K562 (cell line): ENCODE measurements around the gene SLC26A11. TPM values are rescaled to one million over a fixed set of nuclear protein-coding genes. Genes with fewer than 3 reads are reported as not detected.

Experiments used
- FOXA3 ChIP-seq, 2 experiments: fragments of 450-650 bp in 1 of 2; sonication (generic) in 1 of 2; formaldehyde crosslinking; IDR thresholded peaks in 1 of 2; conservative IDR thresholded peaks in 1 of 2; 2 replicates each; pipeline versions ENCODE4 v1.4.0 to v1.8.0; 2020 to 2022; ENCODE audit warnings: mild to moderate bottlenecking in 2 of 2, missing genetic modification reagents in 1 of 2
- polyA plus RNA-seq, 8 experiments: library from polyadenylated mRNA; depleted of rRNA in 4 of 8; stranded (reverse) in 5 of 8; unstranded in 3 of 8; fragments of >200 nt; fragmentation: Nextera tagmentation in 2 of 8; fragmentation: Illumina TruSeq in 1 of 8; extraction: Ambion mirVana in 2 of 8; extraction: Trizol in 1 of 8; gene quantifications; 2 replicates each; pipeline versions ENCODE4 v1.2.1 to v1.2.3, GENCODE V29; 2011 to 2014; ENCODE audit warnings: inconsistent platforms in 1 of 8, missing spikeins in 1 of 8
- total RNA-seq, 7 experiments: library from RNA; depleted of rRNA in 6 of 7; stranded (reverse); fragments of >200 nt in 6 of 7; fragmentation: Illumina TruSeq in 2 of 7; extraction: Trizol in 2 of 7; gene quantifications; 2 replicates each; pipeline versions ENCODE4 v1.2.1 to v1.2.3, GENCODE V29; 2011 to 2021; ENCODE audit warnings: low replicate concordance in 1 of 7
- TF ChIP-seq, protein P1 (sequence below): fragments of 200-600 bp; sonication (generic); IDR thresholded peaks from one replicate; pipeline ENCODE4 v1.6.1; 2012; ENCODE audit warnings: mild to moderate bottlenecking, low read depth, low read length, inconsistent platforms

The SLC26A11 gene
- total and polyA plus RNA-seq, 9 of the 15 experiments (the other 6 are each of a cell fraction or from before 2014, with no cell fraction given): 0.06 to 3.1 (median 1.2) TPM; not detected in 1

DNA sequence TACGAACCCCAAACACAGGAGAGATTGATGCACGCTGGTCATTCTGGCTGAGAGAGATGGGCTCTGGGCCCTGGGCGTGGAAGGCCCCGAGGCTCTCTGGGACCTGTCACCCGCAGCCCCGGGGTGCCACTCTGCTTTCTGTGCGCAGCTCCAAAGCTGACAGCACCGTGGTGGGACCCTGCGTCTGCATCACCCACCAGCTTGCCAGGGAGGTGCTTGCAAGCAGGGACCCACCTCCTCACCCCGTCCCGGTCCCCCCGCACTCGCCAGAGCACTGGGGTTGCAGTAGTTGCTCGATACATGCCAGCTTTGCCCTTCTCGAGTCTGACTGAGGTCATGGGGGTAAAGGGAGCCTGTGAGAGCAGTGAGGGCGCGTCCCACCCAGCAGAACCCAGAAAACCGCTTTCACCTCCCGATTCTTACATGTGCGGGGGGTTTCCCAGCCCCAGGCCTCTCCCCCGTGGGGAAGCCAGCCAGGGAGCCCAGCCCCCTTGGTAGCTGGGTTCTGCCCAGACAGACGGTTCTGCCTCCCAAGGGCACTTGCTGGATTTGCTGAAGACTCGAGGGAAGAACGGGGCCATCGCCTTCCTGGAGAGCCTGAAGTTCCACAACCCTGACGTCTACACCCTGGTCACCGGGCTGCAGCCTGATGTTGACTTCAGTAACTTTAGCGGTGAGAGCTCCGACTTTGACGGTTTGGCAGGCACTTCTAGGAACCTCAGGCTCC is 37.9 kb upstream of the SLC26A11 start (continued):
- TF ChIP-seq, protein P1, sequence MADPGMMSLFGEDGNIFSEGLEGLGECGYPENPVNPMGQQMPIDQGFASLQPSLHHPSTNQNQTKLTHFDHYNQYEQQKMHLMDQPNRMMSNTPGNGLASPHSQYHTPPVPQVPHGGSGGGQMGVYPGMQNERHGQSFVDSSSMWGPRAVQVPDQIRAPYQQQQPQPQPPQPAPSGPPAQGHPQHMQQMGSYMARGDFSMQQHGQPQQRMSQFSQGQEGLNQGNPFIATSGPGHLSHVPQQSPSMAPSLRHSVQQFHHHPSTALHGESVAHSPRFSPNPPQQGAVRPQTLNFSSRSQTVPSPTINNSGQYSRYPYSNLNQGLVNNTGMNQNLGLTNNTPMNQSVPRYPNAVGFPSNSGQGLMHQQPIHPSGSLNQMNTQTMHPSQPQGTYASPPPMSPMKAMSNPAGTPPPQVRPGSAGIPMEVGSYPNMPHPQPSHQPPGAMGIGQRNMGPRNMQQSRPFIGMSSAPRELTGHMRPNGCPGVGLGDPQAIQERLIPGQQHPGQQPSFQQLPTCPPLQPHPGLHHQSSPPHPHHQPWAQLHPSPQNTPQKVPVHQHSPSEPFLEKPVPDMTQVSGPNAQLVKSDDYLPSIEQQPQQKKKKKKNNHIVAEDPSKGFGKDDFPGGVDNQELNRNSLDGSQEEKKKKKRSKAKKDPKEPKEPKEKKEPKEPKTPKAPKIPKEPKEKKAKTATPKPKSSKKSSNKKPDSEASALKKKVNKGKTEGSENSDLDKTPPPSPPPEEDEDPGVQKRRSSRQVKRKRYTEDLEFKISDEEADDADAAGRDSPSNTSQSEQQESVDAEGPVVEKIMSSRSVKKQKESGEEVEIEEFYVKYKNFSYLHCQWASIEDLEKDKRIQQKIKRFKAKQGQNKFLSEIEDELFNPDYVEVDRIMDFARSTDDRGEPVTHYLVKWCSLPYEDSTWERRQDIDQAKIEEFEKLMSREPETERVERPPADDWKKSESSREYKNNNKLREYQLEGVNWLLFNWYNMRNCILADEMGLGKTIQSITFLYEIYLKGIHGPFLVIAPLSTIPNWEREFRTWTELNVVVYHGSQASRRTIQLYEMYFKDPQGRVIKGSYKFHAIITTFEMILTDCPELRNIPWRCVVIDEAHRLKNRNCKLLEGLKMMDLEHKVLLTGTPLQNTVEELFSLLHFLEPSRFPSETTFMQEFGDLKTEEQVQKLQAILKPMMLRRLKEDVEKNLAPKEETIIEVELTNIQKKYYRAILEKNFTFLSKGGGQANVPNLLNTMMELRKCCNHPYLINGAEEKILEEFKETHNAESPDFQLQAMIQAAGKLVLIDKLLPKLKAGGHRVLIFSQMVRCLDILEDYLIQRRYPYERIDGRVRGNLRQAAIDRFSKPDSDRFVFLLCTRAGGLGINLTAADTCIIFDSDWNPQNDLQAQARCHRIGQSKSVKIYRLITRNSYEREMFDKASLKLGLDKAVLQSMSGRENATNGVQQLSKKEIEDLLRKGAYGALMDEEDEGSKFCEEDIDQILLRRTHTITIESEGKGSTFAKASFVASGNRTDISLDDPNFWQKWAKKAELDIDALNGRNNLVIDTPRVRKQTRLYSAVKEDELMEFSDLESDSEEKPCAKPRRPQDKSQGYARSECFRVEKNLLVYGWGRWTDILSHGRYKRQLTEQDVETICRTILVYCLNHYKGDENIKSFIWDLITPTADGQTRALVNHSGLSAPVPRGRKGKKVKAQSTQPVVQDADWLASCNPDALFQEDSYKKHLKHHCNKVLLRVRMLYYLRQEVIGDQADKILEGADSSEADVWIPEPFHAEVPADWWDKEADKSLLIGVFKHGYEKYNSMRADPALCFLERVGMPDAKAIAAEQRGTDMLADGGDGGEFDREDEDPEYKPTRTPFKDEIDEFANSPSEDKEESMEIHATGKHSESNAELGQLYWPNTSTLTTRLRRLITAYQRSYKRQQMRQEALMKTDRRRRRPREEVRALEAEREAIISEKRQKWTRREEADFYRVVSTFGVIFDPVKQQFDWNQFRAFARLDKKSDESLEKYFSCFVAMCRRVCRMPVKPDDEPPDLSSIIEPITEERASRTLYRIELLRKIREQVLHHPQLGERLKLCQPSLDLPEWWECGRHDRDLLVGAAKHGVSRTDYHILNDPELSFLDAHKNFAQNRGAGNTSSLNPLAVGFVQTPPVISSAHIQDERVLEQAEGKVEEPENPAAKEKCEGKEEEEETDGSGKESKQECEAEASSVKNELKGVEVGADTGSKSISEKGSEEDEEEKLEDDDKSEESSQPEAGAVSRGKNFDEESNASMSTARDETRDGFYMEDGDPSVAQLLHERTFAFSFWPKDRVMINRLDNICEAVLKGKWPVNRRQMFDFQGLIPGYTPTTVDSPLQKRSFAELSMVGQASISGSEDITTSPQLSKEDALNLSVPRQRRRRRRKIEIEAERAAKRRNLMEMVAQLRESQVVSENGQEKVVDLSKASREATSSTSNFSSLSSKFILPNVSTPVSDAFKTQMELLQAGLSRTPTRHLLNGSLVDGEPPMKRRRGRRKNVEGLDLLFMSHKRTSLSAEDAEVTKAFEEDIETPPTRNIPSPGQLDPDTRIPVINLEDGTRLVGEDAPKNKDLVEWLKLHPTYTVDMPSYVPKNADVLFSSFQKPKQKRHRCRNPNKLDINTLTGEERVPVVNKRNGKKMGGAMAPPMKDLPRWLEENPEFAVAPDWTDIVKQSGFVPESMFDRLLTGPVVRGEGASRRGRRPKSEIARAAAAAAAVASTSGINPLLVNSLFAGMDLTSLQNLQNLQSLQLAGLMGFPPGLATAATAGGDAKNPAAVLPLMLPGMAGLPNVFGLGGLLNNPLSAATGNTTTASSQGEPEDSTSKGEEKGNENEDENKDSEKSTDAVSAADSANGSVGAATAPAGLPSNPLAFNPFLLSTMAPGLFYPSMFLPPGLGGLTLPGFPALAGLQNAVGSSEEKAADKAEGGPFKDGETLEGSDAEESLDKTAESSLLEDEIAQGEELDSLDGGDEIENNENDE: no peak
- TF ChIP-seq FOXA3 (CRISPR knock-in tag; conservative IDR thresholded peaks at IDR 0.05 in 1 of 2, IDR thresholded peaks at IDR 0.05 in 1 of 2): no peak
- TF ChIP-seq, all 486 proteins: peak for 0
